GM18505 (cell line): ENCODE measurements around the gene EYS.

Source experiments
- ATAC-seq: cut with Tn5 transposase; IDR thresholded peaks from one replicate; pipeline ENCODE4 v1.9.1; 2021; ENCODE audit not compliant: unreplicated experiment
- POLR2A ChIP-seq: IDR thresholded peaks from 4 replicates; pipeline ENCODE4 v1.6.1; 2011; ENCODE audit warnings: borderline replicate concordance; ENCODE audit not compliant: insufficient read depth, insufficient read length; ENCODE audit errors: extremely low read depth

EYS gene

GRCh38 chr6:64955435-64955848 lies 751.6 kb downstream of the EYS start:
- ATAC-seq, result no peak
- TF ChIP-seq POLR2A, result no peak

DNA sequence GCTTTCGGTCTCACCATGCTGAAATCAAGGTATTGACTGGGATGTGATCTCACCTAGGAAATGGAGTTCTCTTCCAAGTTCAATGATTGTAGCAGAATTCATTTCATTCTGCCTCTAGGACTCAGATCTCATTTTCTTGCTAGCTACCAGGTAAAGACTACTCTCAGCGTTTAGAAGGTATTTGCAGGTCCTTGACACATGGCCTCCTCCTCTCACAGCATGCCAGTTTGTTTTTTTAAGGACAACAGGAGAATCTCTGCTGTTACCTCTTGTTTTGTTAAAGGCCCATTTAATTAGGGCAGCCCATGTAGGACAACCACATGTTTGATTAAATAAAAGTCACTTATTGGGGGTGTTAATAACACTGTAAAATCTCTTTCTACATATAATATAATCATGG lies 757.8 kb downstream of the EYS start:
- no peak for ATAC-seq
- TF ChIP-seq POLR2A, result no peak

- no peak for ATAC-seq
- TF ChIP-seq POLR2A, result no peak
Observed at GRCh38 chr6:64948261-64948660, 758.8 kb downstream of the EYS start.

- TF ChIP-seq POLR2A, result no peak
- no peak for ATAC-seq
Observed at GRCh38 chr6:64945450-64945849, 761.6 kb downstream of the EYS start.

GRCh38 chr6:64932486-64932885 lies 774.5 kb downstream of the EYS start:
- TF ChIP-seq POLR2A, result no peak
- no peak for ATAC-seq

GRCh38 chr6:64930681-64931080 lies 776.3 kb downstream of the EYS start:
- TF ChIP-seq POLR2A, result no peak
- no peak for ATAC-seq

- TF ChIP-seq POLR2A, result no peak
- ATAC-seq, result no peak
Observed at GRCh38 chr6:64926051-64926450, 781.0 kb downstream of the EYS start.

GRCh38 chr6:64920257-64920656 lies 786.8 kb downstream of the EYS start:
- TF ChIP-seq POLR2A, result no peak
- no peak for ATAC-seq

GRCh38 chr6:64914124-64914523 lies 792.9 kb downstream of the EYS start:
- ATAC-seq, result no peak
- TF ChIP-seq POLR2A, result no peak

DNA sequence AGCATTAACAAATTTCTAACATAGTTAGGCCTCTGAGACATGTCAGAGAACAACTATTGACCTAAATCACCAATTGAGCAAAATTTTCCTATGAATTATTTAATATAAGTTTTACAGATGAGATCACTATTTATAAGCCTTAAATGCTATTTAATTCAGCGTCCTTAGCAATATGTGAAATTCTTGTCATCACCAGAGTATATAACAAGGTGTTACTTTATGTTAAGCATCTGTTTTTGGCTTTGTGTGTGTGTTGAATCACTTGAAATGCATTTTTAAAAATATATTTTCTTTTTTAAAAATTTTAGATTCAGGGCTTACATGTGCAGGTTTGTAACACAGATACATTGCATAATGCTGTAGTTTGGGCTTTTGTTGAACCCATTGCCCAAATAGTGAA lies 794.1 kb downstream of the EYS start:
- no peak for ATAC-seq
- TF ChIP-seq POLR2A, result no peak

- no peak for TF ChIP-seq POLR2A
- ATAC-seq, result no peak
Observed at GRCh38 chr6:64908104-64908503, 798.9 kb downstream of the EYS start.

DNA sequence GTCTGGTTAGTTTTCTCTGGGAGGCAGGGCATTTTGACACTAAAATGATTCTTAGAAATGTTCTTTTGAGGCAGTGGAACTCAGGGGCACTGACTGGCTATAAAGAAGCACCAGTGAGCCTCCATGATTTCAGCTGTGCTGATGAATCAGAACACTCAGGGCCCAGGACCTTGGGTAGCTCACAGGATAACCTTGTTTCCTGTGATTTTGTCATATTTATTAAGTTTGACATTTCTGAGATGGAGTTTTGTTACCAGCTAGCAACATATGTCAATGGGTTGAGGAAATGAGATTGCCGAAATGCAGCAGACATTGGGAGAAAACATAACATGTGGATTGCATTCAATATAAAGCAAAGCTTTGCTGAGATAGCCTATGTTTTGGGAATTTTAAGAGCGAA lies 802.4 kb downstream of the EYS start:
- no peak for TF ChIP-seq POLR2A
- no peak for ATAC-seq

DNA sequence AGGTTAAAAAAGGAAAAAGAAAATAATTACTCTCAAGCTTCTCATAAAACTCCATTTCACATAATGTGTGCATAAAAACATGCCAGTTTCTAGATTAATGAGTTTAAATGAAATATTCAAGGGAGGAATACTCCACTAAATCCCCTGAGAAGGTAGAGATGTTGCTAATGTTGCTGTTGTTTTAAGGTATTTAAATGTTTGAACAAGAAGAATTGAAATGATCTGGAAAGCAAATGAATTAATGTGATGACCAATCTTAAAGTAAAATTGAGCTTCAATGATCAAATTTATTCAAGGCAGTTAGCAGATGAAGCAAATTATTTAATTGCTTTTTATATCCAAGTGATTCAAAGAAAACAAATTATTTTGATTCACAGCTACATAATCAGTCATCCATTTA lies 804.4 kb downstream of the EYS start:
- ATAC-seq, result no peak
- no peak for TF ChIP-seq POLR2A

DNA sequence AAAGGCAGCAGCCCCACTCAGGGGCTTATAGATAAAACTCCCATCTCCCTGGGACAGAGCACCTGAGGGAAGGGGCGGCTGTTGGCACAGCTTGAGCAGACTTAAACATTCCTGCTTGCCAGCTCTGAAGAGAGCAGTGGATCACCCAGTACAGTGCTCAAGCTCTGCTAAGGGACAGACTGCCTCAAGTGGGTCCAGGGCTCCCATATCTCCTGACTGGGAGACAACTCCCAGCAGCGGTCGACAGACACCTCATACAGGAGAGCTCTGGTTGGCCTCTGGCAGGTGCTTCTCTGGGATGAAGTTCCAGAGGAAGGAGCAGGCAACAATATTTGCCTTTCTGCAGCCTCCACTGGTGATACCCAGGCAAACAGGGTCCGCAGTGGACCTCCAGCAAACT lies 810.1 kb downstream of the EYS start:
- no peak for ATAC-seq
- no peak for TF ChIP-seq POLR2A

GRCh38 chr6:64895945-64896344 lies 811.1 kb downstream of the EYS start:
- no peak for ATAC-seq
- no peak for TF ChIP-seq POLR2A

GRCh38 chr6:64890609-64891008 lies 816.4 kb downstream of the EYS start:
- ATAC-seq, result no peak
- no peak for TF ChIP-seq POLR2A

DNA sequence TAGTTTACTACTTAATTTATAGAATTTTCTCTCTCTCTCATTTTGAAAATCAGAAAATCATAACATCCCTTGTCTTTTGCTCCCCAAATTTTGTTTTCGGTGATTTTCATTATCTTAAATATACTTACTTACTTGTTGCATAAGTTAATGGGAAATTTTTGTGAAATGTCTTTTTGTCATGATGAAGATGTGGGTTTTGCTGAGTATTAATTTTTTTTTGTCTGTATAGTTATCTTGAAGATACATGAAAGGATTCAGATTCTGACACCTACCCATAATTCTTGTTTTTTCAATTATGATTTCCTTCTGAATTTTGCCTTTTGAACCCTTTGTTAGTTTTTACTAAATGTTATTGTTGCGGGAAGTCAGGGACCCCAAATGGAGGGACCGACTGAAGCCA lies 817.9 kb downstream of the EYS start:
- no peak for ATAC-seq

More for the DNA sequence above, 817.9 kb downstream of the EYS start:
- no peak for TF ChIP-seq POLR2A
